IMR-90 (cell line): ENCODE data around the gene DENND10. TPM values are rescaled to one million over a fixed set of nuclear protein-coding genes. Genes with fewer than 3 reads are reported as not detected.

Source experiments
- ATAC-seq: fragments of 200-7000 bp; cut with Tn5 transposase; 2 replicates; pipeline ENCODE4 v1.9.1; 2020; ENCODE audit warnings: low read depth, mild to moderate bottlenecking, moderate library complexity
- BruUV-seq: library from RNA; stranded (reverse); fragments of 400-500 nt; replicated peaks from 2 replicates; lab custom pipeline; 2021; lab: Mats Ljungman, UMichigan
- CTCF ChIA-PET: fragments of 300-600 bp; formaldehyde crosslinking; extraction: SDS; loops from one replicate; lab custom pipeline; 2021; ENCODE audit warnings: antibody characterized with exemption; lab: Yijun Ruan, JAX
- POLR2A ChIA-PET: fragments of 300-600 bp; sonication (Branson Sonifier 250); formaldehyde crosslinking; loops from one replicate; lab custom pipeline; 2022; ENCODE audit warnings: antibody characterized with exemption; ENCODE audit not compliant: unreplicated experiment; lab: Charles Lee
- DNase-seq: peaks from one replicate; pipeline ENCODE4 v3.0.0; 2013
- H2AFZ ChIP-seq: replicated peaks from 2 replicates; pipeline ENCODE3; 2013; ENCODE audit warnings: low read length, mild to moderate bottlenecking; ENCODE audit not compliant: poor library complexity
- H2AK5ac ChIP-seq: 2 replicates; pipeline ENCODE4 v1.6.1; 2013; ENCODE audit warnings: low read depth, low read length, inconsistent platforms
- H2AK9ac ChIP-seq: replicated peaks from 2 replicates; pipeline ENCODE3; 2013; ENCODE audit warnings: mild to moderate bottlenecking, low read depth, low read length, moderate library complexity; ENCODE audit not compliant: poor library complexity
- H2BK120ac ChIP-seq: 2 replicates; pipeline ENCODE4 v1.6.1; 2013; ENCODE audit warnings: low read depth, low read length, inconsistent platforms
- H2BK15ac ChIP-seq: 3 replicates; pipeline ENCODE4 v1.6.1; 2013; ENCODE audit warnings: low read depth, low read length, inconsistent platforms
- H2BK20ac ChIP-seq: 2 replicates; pipeline ENCODE4 v1.6.1; 2013; ENCODE audit warnings: low read depth, mild to moderate bottlenecking, inconsistent platforms, low read length, moderate library complexity
- H2BK5ac ChIP-seq: 2 replicates; pipeline ENCODE4 v1.6.1; 2013; ENCODE audit warnings: mild to moderate bottlenecking, low read depth, low read length, inconsistent platforms; ENCODE audit not compliant: poor library complexity, severe bottlenecking
- H3K14ac ChIP-seq: replicated peaks from 2 replicates; pipeline ENCODE4 v1.6.1; 2013; ENCODE audit warnings: low read depth, low read length, inconsistent platforms
- H3K18ac ChIP-seq: 2 replicates; pipeline ENCODE4 v1.6.1; 2013; ENCODE audit warnings: low read depth, low read length, control low read depth
- H3K23ac ChIP-seq: 2 replicates; pipeline ENCODE4 v1.6.1; 2013; ENCODE audit warnings: low read depth, low read length, inconsistent platforms
- H3K27ac ChIP-seq: 2 replicates; pipeline ENCODE4 v1.5.1; 2013; ENCODE audit warnings: mild to moderate bottlenecking, control low read depth, low read length; ENCODE audit not compliant: insufficient read depth
- H3K27me3 ChIP-seq: 2 replicates; pipeline ENCODE4 v1.6.1; 2013; ENCODE audit warnings: low read length; ENCODE audit not compliant: control insufficient read depth, insufficient read depth
- H3K36me3 ChIP-seq: 2 replicates; pipeline ENCODE4 v1.6.1; 2013; ENCODE audit warnings: low read length, mixed read lengths; ENCODE audit not compliant: control insufficient read depth, insufficient read depth
- H3K4ac ChIP-seq: 2 replicates; pipeline ENCODE4 v1.6.1; 2013; ENCODE audit warnings: low read depth, low read length, inconsistent platforms
- H3K4me1 ChIP-seq: 2 replicates; pipeline ENCODE4 v1.6.1; 2013; ENCODE audit warnings: low read length, mixed read lengths; ENCODE audit not compliant: control insufficient read depth, insufficient read depth
- H3K4me2 ChIP-seq: 2 replicates; pipeline ENCODE4 v1.6.1; 2013; ENCODE audit warnings: low read depth, mild to moderate bottlenecking, control low read depth, low read length, moderate library complexity
- H3K4me3 ChIP-seq: 2 replicates; pipeline ENCODE4 v1.5.1; 2013; ENCODE audit warnings: low read depth, mild to moderate bottlenecking, control low read depth, low read length, moderate library complexity; ENCODE audit not compliant: insufficient read depth
- H3K56ac ChIP-seq: 2 replicates; pipeline ENCODE4 v1.6.1; 2013; ENCODE audit warnings: low read length, inconsistent platforms; ENCODE audit not compliant: insufficient read depth; ENCODE audit errors: extremely low read depth
- H3K79me1 ChIP-seq, 2 experiments: 2 replicates each; pipeline ENCODE4 v1.6.1; 2013; ENCODE audit warnings: low read length in 2 of 2, inconsistent platforms in 1 of 2, low read depth in 1 of 2
- H3K9ac ChIP-seq: 2 replicates; pipeline ENCODE4 v1.6.1; 2013; ENCODE audit warnings: low read depth, low read length, control low read depth
- H3K9me1 ChIP-seq: 2 replicates; pipeline ENCODE4 v1.6.1; 2013; ENCODE audit warnings: low read length, inconsistent platforms; ENCODE audit not compliant: insufficient read depth
- H3K9me3 ChIP-seq: 2 replicates; pipeline ENCODE4 v1.6.1; 2013; ENCODE audit warnings: low read length; ENCODE audit not compliant: control insufficient read depth, insufficient read depth
- H4K20me1 ChIP-seq: 2 replicates; pipeline ENCODE4 v1.6.1; 2013; ENCODE audit warnings: low read length, inconsistent platforms; ENCODE audit not compliant: insufficient read depth
- H4K5ac ChIP-seq: 2 replicates; pipeline ENCODE4 v1.6.1; 2013; ENCODE audit warnings: mild to moderate bottlenecking, low read depth, low read length, control low read depth
- H4K8ac ChIP-seq, 2 experiments: 2 replicates each; pipeline ENCODE4 v1.6.1; 2013; ENCODE audit warnings: low read depth in 2 of 2, low read length in 2 of 2, control low read depth in 1 of 2, inconsistent platforms in 1 of 2
- H4K91ac ChIP-seq: 2 replicates; pipeline ENCODE4 v1.6.1; 2013; ENCODE audit warnings: low read depth, low read length, inconsistent platforms; ENCODE audit not compliant: insufficient read depth
- BHLHE40 ChIP-seq: fragments of 150-350 bp; IDR thresholded peaks from 2 replicates; pipeline ENCODE4 v1.6.1; 2016; ENCODE audit warnings: mild to moderate bottlenecking, low read depth, low read length
- CEBPB ChIP-seq: IDR thresholded peaks from 2 replicates; pipeline ENCODE4 v1.6.1; 2012; ENCODE audit warnings: low read depth, low read length, improper control_type of control experiment
- CHD1 ChIP-seq: IDR thresholded peaks from 2 replicates; pipeline ENCODE4 v1.6.1; 2012; ENCODE audit warnings: low read depth, low read length, improper control_type of control experiment
- CTCF ChIP-seq: conservative IDR thresholded peaks from 2 replicates; pipeline ENCODE4 v1.5.1; 2012; ENCODE audit warnings: mild to moderate bottlenecking, low read depth, low read length, improper control_type of control experiment
- ELK1 ChIP-seq: fragments of 150-350 bp; IDR thresholded peaks from 2 replicates; pipeline ENCODE4 v1.6.1; 2016; ENCODE audit warnings: low read depth, mild to moderate bottlenecking, low read length, moderate library complexity, borderline replicate concordance
- FOS ChIP-seq: fragments of 150-350 bp; IDR thresholded peaks from 2 replicates; pipeline ENCODE4 v1.6.1; 2016; ENCODE audit warnings: low read depth, low read length
- MAFK ChIP-seq: IDR thresholded peaks from 2 replicates; pipeline ENCODE4 v1.6.1; 2012; ENCODE audit warnings: low read depth, low read length, improper control_type of control experiment
- MAZ ChIP-seq: IDR thresholded peaks from 2 replicates; pipeline ENCODE4 v1.6.1; 2012; ENCODE audit warnings: low read depth, mild to moderate bottlenecking, low read length, improper control_type of control experiment, moderate library complexity, borderline replicate concordance
- MXI1 ChIP-seq: IDR thresholded peaks from 2 replicates; pipeline ENCODE4 v1.6.1; 2012; ENCODE audit warnings: low read depth, mild to moderate bottlenecking, low read length, moderate library complexity, borderline replicate concordance
- NFE2L2 ChIP-seq: fragments of 150-350 bp; IDR thresholded peaks from 2 replicates; pipeline ENCODE4 v1.6.1; 2016; ENCODE audit warnings: low read depth, mild to moderate bottlenecking, low read length
- POLR2A ChIP-seq: IDR thresholded peaks from 2 replicates; pipeline ENCODE4 v1.6.1; 2012; ENCODE audit warnings: mild to moderate bottlenecking, low read depth, low read length
- RAD21 ChIP-seq: IDR thresholded peaks from 2 replicates; pipeline ENCODE4 v1.6.1; 2012; ENCODE audit warnings: low read length, improper control_type of control experiment
- RCOR1 ChIP-seq: IDR thresholded peaks from 2 replicates; pipeline ENCODE4 v1.6.1; 2012; ENCODE audit warnings: mild to moderate bottlenecking, low read length, improper control_type of control experiment; ENCODE audit not compliant: insufficient replicate concordance
- RFX5 ChIP-seq: IDR thresholded peaks from 2 replicates; pipeline ENCODE4 v1.8.0; 2012; ENCODE audit warnings: low read depth, mild to moderate bottlenecking, low read length, moderate library complexity
- SMC3 ChIP-seq: fragments of 150-350 bp; IDR thresholded peaks from 2 replicates; pipeline ENCODE4 v1.6.1; 2016; ENCODE audit warnings: low read depth, mild to moderate bottlenecking, antibody characterized with exemption, low read length, moderate library complexity
- USF2 ChIP-seq: fragments of 150-350 bp; IDR thresholded peaks from 2 replicates; pipeline ENCODE4 v1.6.1; 2017; ENCODE audit warnings: mild to moderate bottlenecking, antibody characterized with exemption, low read length, low read depth
- WGBS, 2 experiments: methylation state at CpG; one replicate each; pipeline versions ENCODE4 v1.1.5 to v1.1.7; 2013; ENCODE audit warnings: missing lambda C conversion rate in 2 of 2; ENCODE audit not compliant: insufficient read length in 1 of 2; ENCODE audit errors: extremely low coverage in 2 of 2; 5-methylcytosine and 5-hydroxymethylcytosine counted together
- dilution Hi-C: fragments of 300-500 bp; cut with HindIII; formaldehyde crosslinking; loops from one replicate; pipeline ENCODE4 v1.14.3; 2018; ENCODE audit warnings: low sequenced_read_pairs; ENCODE audit not compliant: unreplicated experiment
- in situ Hi-C: fragments of 300-500 bp; cut with MboI; formaldehyde crosslinking; loops from 3 replicates; pipeline ENCODE4 v1.14.3; 2019; ENCODE audit warnings: low sequenced_read_pairs, inconsistent platforms, mixed read lengths
- intact Hi-C: fragments of 100-400 bp; cut with micrococcal nuclease; formaldehyde crosslinking; loops from 2 replicates; pipeline ENCODE4 v1.10.0; 2022
- polyA plus RNA-seq, 3 experiments: library from polyadenylated mRNA; depleted of rRNA; stranded (reverse); fragments of >200 nt; gene quantifications; 2 replicates each; pipeline ENCODE4 v1.2.3, GENCODE V29; 2012; ENCODE audit warnings: low replicate concordance in 1 of 3
- total RNA-seq: library from RNA; depleted of rRNA; stranded (reverse); fragments of >200 nt; gene quantifications from 2 replicates; pipeline ENCODE4 v1.2.3, GENCODE V29; 2012

DENND10 gene
- total and polyA plus RNA-seq, 2 of the 4 experiments (the other 2 are of a cell fraction) = 50.9 to 81.4 TPM

- in situ Hi-C loops (no loop called here), dilution Hi-C loops (no loop called here), intact Hi-C loops (no loop called here)
- no peak overlapping the region for H3K27ac ChIP-seq
- no peak overlapping the region for H3K56ac ChIP-seq
- ATAC-seq (no peak), DNase-seq (no peak)
- H3K36me3 ChIP-seq = peaks cover 63% of the 10 kb centered on the region
- peaks cover 32% of the 10 kb centered on the region for H4K20me1 ChIP-seq
- H3K27me3 ChIP-seq = no peaks in the 10 kb centered on the region
- H3K4me3 ChIP-seq = no peak overlapping the region
- H3K23ac ChIP-seq = no peak overlapping the region
- no peak overlapping the region for H2AFZ ChIP-seq
- ChIA-PET CTCF (no interaction called here), POLR2A (no interaction called here)
- TF ChIP-seq CHD1 (no peak), RFX5 (no peak), CTCF (no peak), NFE2L2 (no peak), MXI1 (no peak), POLR2A (no peak), MAZ (no peak), BHLHE40 (no peak), FOS (no peak), CEBPB (no peak), MAFK (no peak), RAD21 (no peak), USF2 (no peak), ELK1 (no peak), SMC3 (no peak), RCOR1 (no peak)
- H3K4me2 ChIP-seq = no peak overlapping the region
- no peak overlapping the region for H4K91ac ChIP-seq
- H3K4me1 ChIP-seq = no peaks in the 10 kb centered on the region
- H3K79me1 ChIP-seq = peaks cover 45 to 54% of the 10 kb centered on the region in 2 experiments
- no peak overlapping the region for H4K5ac ChIP-seq
- H2AK5ac ChIP-seq = no peak overlapping the region
- no peak overlapping the region for H3K4ac ChIP-seq
- no peak overlapping the region for H4K8ac ChIP-seq
- no CpG with 5 or more reads among the region's 2 CpGs for WGBS, 2 experiments
- no TSS peak for BruUV-seq
- no peak overlapping the region for H2BK20ac ChIP-seq
- H2BK5ac ChIP-seq = no peak overlapping the region
- no peak overlapping the region for H2AK9ac ChIP-seq
- no peaks in the 10 kb centered on the region for H3K9me3 ChIP-seq
- H2BK15ac ChIP-seq = no peak overlapping the region
- no peak overlapping the region for H2BK120ac ChIP-seq
- 0 out of 2 replicates have a peak overlapping the region, but pooled peaks have one; percentile 26 for H3K14ac ChIP-seq
- H3K9me1 ChIP-seq = no peaks in the 10 kb centered on the region
- H3K9ac ChIP-seq = no peak overlapping the region
- no peak overlapping the region for H3K18ac ChIP-seq
Measured at GRCh38 chr10:119061926-119062325, 42.0 kb upstream of the DENND10 start.
